Transverse colon (tissue), 4 donors: Measurements from ENCODE around the gene C1QTNF12.

Experiments
- POLR2AphosphoS5 ChIP-seq, 3 donors: sonication (generic); formaldehyde crosslinking; IDR thresholded peaks; one replicate each; pipeline ENCODE4 v1.6.1; 2016; ENCODE audit warnings: antibody characterized with exemption in 3 of 3
- TF ChIP-seq, protein P1 (sequence below), 5 experiments: fragments of 200-600 bp in 3 of 5; fragments of 450-650 bp in 2 of 5; sonication (generic) in 3 of 5; IDR thresholded peaks; 1 replicate in 2 of 5; 2 replicates in 3 of 5; pipeline ENCODE4 v1.5.1; 2016 to 2017; ENCODE audit warnings: antibody characterized with exemption in 5 of 5, inconsistent platforms in 3 of 5, mild to moderate bottlenecking in 2 of 5, moderate library complexity in 1 of 5

DNA sequence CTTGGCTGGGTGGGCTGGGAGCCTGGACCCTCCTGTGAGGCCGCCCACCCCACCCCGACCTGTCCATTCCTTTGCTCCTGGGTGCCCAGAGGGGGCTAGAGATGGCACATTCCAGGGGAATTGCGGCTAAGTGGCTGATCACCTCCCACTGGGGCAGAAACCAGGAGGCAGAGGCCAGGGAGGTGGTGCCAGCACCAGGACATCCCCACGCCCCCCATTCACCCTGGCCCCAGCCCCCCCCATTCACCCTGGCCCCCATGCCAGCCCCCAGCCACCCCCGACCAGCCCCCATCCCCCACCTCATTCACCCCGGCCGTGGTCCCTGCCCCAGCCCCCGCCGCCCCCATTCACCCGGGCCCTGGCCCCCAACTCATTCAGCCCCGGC is 6.2 kb downstream of the C1QTNF12 start:
- TF ChIP-seq, protein P1, sequence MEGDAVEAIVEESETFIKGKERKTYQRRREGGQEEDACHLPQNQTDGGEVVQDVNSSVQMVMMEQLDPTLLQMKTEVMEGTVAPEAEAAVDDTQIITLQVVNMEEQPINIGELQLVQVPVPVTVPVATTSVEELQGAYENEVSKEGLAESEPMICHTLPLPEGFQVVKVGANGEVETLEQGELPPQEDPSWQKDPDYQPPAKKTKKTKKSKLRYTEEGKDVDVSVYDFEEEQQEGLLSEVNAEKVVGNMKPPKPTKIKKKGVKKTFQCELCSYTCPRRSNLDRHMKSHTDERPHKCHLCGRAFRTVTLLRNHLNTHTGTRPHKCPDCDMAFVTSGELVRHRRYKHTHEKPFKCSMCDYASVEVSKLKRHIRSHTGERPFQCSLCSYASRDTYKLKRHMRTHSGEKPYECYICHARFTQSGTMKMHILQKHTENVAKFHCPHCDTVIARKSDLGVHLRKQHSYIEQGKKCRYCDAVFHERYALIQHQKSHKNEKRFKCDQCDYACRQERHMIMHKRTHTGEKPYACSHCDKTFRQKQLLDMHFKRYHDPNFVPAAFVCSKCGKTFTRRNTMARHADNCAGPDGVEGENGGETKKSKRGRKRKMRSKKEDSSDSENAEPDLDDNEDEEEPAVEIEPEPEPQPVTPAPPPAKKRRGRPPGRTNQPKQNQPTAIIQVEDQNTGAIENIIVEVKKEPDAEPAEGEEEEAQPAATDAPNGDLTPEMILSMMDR (IDR thresholded peaks at IDR 0.05): no peak
- TF ChIP-seq POLR2AphosphoS5 (IDR thresholded peaks at IDR 0.05): no peak
